Right atrium auricular region (tissue), 2 donors: Measurements from ENCODE around the gene REEP1. TPM values are rescaled to one million over a fixed set of nuclear protein-coding genes. Genes with fewer than 3 reads are reported as not detected.

Source experiments
- DNase-seq: peaks from one replicate; pipeline ENCODE4 v3.0.0-alpha.2; 2019; ENCODE audit warnings: low spot score
- H3K27ac ChIP-seq, 2 donors: fragments of 200-600 bp; sonication (generic); 1 replicate in 1 of 2; 2 replicates in 1 of 2; pipeline ENCODE4 v1.5.1; 2016 to 2019
- H3K27me3 ChIP-seq, 2 donors: fragments of 200-600 bp; sonication (generic); one replicate each; pipeline versions ENCODE4 v1.5.1 to v1.6.0; 2017 to 2019
- H3K36me3 ChIP-seq: fragments of 200-600 bp; sonication (generic); one replicate; pipeline ENCODE4 v1.5.1; 2016
- H3K4me1 ChIP-seq, 2 donors: fragments of 200-600 bp; sonication (generic); one replicate each; pipeline versions ENCODE4 v1.5.1 to v1.6.0; 2017 to 2019
- H3K4me3 ChIP-seq, 2 donors: fragments of 200-600 bp; sonication (generic); 1 replicate in 1 of 2; 2 replicates in 1 of 2; pipeline ENCODE4 v1.5.1; 2017 to 2019; ENCODE audit warnings: mild to moderate bottlenecking in 1 of 2, moderate library complexity in 1 of 2
- H3K9me3 ChIP-seq, 2 donors: fragments of 200-600 bp; sonication (generic); one replicate each; pipeline ENCODE4 v1.5.1; 2019
- total RNA-seq, 2 donors: library from RNA; depleted of rRNA; stranded (reverse); fragments of >200 nt; gene quantifications; one replicate each; pipeline ENCODE4 v1.1.0, GENCODE V29; 2016
- TF ChIP-seq, protein P1 (sequence below), 2 donors: fragments of 200-600 bp; sonication (generic); IDR thresholded peaks; one replicate each; pipeline ENCODE4 v1.5.1; 2019; ENCODE audit warnings: antibody characterized with exemption in 2 of 2

REEP1 gene
- total RNA-seq, 2 donors from 2014 or later: 29.4 to 34.2 TPM

DNA sequence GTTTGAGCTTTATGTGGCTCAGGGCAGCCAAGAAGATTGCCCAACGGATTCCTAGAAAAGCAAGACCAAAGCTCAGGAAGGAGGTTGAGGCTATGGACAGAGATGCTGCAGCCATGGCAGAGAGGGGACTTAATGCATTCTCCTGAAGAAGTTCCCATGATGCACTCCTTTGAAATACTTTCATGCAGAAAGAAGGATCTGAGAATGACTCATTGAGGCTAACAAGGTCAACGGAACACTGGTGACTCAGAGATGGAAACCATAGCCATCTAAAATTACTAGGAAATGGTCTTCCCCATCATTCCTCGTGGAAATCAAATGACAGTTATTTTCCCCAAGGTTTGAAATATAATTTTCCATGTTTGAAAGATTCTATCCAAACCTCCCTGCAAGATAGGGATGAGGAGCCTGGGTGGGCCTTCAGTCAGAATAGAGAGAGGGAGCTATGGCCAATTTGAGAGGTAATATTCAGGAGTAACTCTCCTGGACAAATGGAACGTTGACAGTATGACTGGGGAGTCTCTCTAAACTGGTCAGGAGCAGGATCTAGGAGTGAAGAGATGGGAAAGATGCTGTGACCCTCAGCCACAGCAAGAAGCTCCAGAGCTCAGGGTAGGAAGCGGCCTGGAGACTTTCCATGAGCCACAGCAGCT, 63.0 kb downstream of the REEP1 start:
- Histone ChIP-seq H3K9me3 (peaks cover 0 to 14% of the 10 kb centered on the region in 2 donors), H3K36me3 (no peaks in the 10 kb centered on the region), H3K4me1 (peaks cover 0 to 13% of the 10 kb centered on the region in 2 donors), H3K27ac (no peak overlapping the region), H3K4me3 (no peak overlapping the region), H3K27me3 (no peaks in the 10 kb centered on the region)
- DNase-seq: no peak
- TF ChIP-seq, protein P1, sequence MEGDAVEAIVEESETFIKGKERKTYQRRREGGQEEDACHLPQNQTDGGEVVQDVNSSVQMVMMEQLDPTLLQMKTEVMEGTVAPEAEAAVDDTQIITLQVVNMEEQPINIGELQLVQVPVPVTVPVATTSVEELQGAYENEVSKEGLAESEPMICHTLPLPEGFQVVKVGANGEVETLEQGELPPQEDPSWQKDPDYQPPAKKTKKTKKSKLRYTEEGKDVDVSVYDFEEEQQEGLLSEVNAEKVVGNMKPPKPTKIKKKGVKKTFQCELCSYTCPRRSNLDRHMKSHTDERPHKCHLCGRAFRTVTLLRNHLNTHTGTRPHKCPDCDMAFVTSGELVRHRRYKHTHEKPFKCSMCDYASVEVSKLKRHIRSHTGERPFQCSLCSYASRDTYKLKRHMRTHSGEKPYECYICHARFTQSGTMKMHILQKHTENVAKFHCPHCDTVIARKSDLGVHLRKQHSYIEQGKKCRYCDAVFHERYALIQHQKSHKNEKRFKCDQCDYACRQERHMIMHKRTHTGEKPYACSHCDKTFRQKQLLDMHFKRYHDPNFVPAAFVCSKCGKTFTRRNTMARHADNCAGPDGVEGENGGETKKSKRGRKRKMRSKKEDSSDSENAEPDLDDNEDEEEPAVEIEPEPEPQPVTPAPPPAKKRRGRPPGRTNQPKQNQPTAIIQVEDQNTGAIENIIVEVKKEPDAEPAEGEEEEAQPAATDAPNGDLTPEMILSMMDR (IDR thresholded peaks at IDR 0.05): no peak

DNA sequence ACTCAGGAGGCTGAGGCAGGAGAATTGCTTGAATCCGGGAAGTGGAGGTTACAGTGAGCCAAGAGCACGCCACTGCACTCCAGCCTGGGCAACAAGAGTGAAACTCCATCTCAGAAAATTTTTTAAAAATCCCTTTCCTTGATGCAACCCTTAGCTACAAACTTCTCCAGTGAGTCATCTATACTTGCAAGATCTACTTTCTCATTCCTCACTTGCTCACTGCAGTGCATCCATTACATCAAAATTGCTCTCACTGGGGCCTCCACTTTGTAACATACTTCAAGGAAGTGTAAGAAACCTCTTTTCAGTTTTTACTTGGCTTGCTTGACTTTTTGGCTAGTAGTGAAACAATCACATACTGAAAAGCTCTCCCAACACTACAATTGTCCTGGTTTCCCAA, 65.3 kb downstream of the REEP1 start:
- Histone ChIP-seq H3K4me1 (peaks cover 0 to 11% of the 10 kb centered on the region in 2 donors), H3K4me3 (no peak overlapping the region), H3K9me3 (peaks cover 0 to 14% of the 10 kb centered on the region in 2 donors), H3K27ac (no peak overlapping the region), H3K27me3 (no peaks in the 10 kb centered on the region), H3K36me3 (no peaks in the 10 kb centered on the region)
- DNase-seq: no peak
- TF ChIP-seq, protein P1 (IDR thresholded peaks at IDR 0.05): no peak

GRCh38 chr2:86271248-86271647, 66.2 kb downstream of the REEP1 start:
- Histone ChIP-seq H3K36me3 (no peaks in the 10 kb centered on the region), H3K9me3 (peaks cover 0 to 14% of the 10 kb centered on the region in 2 donors), H3K27me3 (no peaks in the 10 kb centered on the region), H3K4me1 (peaks cover 0 to 11% of the 10 kb centered on the region in 2 donors), H3K4me3 (no peak overlapping the region), H3K27ac (no peak overlapping the region)
- TF ChIP-seq, protein P1 (IDR thresholded peaks at IDR 0.05): no peak
- DNase-seq: no peak

GRCh38 chr2:86263956-86264355, 73.5 kb downstream of the REEP1 start:
- TF ChIP-seq, protein P1 (IDR thresholded peaks at IDR 0.05): no peak
- H3K4me1 ChIP-seq: no peaks in the 10 kb centered on the region
- no peak overlapping the region for H3K27ac ChIP-seq
- H3K9me3 ChIP-seq: peaks cover 0 to 4% of the 10 kb centered on the region in 2 donors
- no peaks in the 10 kb centered on the region for H3K27me3 ChIP-seq
- DNase-seq: no peak
- H3K4me3 ChIP-seq: no peak overlapping the region
- no peaks in the 10 kb centered on the region for H3K36me3 ChIP-seq

GRCh38 chr2:86260978-86261377, 76.4 kb downstream of the REEP1 start:
- no peak overlapping the region for H3K27ac ChIP-seq
- no peaks in the 10 kb centered on the region for H3K27me3 ChIP-seq
- H3K4me1 ChIP-seq: peaks cover 0 to under 1% of the 10 kb centered on the region in 2 donors
- H3K4me3 ChIP-seq: no peak overlapping the region
- peaks cover 4% of the 10 kb centered on the region for H3K36me3 ChIP-seq
- TF ChIP-seq, protein P1 (IDR thresholded peaks at IDR 0.05): no peak
- DNase-seq: no peak
- peaks cover 0 to 4% of the 10 kb centered on the region in 2 donors for H3K9me3 ChIP-seq

GRCh38 chr2:86258106-86258505, 79.3 kb downstream of the REEP1 start:
- H3K9me3 ChIP-seq: no peaks in the 10 kb centered on the region
- no peak overlapping the region for H3K4me3 ChIP-seq
- H3K36me3 ChIP-seq: peaks cover 4% of the 10 kb centered on the region
- H3K27ac ChIP-seq: no peak overlapping the region
- no peak for DNase-seq
- TF ChIP-seq, protein P1 (IDR thresholded peaks at IDR 0.05): no peak
- peaks cover 0 to 30% of the 10 kb centered on the region in 2 donors for H3K4me1 ChIP-seq
- no peaks in the 10 kb centered on the region for H3K27me3 ChIP-seq
